Right lobe of liver (tissue), 6 donors: ENCODE data around the gene PAX2. TPM values are rescaled to one million over a fixed set of nuclear protein-coding genes. Genes with fewer than 3 reads are reported as not detected.

ENCODE experiments used
- ATAC-seq, 4 donors: fragments of 200-7000 bp; cut with Tn5 transposase; one replicate each; pipeline ENCODE4 v1.9.1; 2020; ENCODE audit warnings: mild to moderate bottlenecking in 4 of 4, moderate library complexity in 4 of 4
- DNase-seq, 3 donors: peaks; one replicate each; pipeline ENCODE4 v3.0.0-alpha.2; 2020
- H3K27ac ChIP-seq, 3 donors: fragments of 200-600 bp; one replicate each; pipeline ENCODE4 v1.8.0; 2022
- H3K27me3 ChIP-seq, 2 donors: fragments of 200-600 bp; one replicate each; pipeline ENCODE4 v1.8.0; 2022
- H3K36me3 ChIP-seq, 4 donors: fragments of 200-600 bp; sonication (generic) in 1 of 4; one replicate each; pipeline versions ENCODE4 v1.5.1 to v1.8.0; 2017 to 2022; ENCODE audit warnings: control low read depth in 1 of 4
- H3K4me1 ChIP-seq, 4 donors: fragments of 200-600 bp; sonication (generic) in 1 of 4; one replicate each; pipeline versions ENCODE4 v1.5.1 to v1.8.0; 2017 to 2022; ENCODE audit warnings: control low read depth in 1 of 4
- H3K4me3 ChIP-seq, 3 donors: fragments of 200-600 bp; one replicate each; pipeline ENCODE4 v1.8.0; 2022
- H3K9me3 ChIP-seq, 4 donors: fragments of 200-600 bp; sonication (generic) in 1 of 4; one replicate each; pipeline versions ENCODE4 v1.5.1 to v1.8.0; 2017 to 2022; ENCODE audit warnings: control low read depth in 1 of 4
- POLR2A ChIP-seq: fragments of 450-650 bp; IDR thresholded peaks from one replicate; pipeline ENCODE4 v1.6.1; 2017; ENCODE audit warnings: antibody characterized with exemption, mild to moderate bottlenecking
- WGBS: methylation state at CpG from one replicate; pipeline ENCODE4 v1.1.6; 2018; ENCODE audit warnings: low coverage, low lambda C conversion rate; ENCODE audit not compliant: insufficient coverage; ENCODE audit errors: missing lambda C conversion rate; 5-methylcytosine and 5-hydroxymethylcytosine counted together
- intact Hi-C, 2 donors: fragments of 100-400 bp; cut with DNase I; formaldehyde crosslinking; loops; one replicate each; pipeline versions ENCODE4 v1.11.2 to v1.14.1; 2022
- total RNA-seq, 6 experiments: library from RNA; depleted of rRNA in 2 of 6; stranded (reverse); fragments of >200 nt in 2 of 6; fragmentation: NEBNext Ultra II Directional in 3 of 6; extraction: Animal tissue kit (Norgen Biotek cat#: 25700) in 3 of 6; gene quantifications; one replicate each; pipeline versions ENCODE4 v1.1.0 to v1.2.4, GENCODE V29; 2016 to 2023
- TF ChIP-seq, protein P1 (sequence below), 4 donors: fragments of 200-600 bp in 3 of 4; fragments of 450-650 bp in 1 of 4; IDR thresholded peaks; one replicate each; pipeline versions ENCODE4 v1.5.1 to v1.8.0; 2016 to 2022; ENCODE audit warnings: antibody characterized with exemption in 4 of 4, mild to moderate bottlenecking in 2 of 4
- donor health status: DM: no; HTN: yes; CAD: no.
- donor health status: DM: no; HTN: no; CAD: no.
- donor health status: DM: no; HTN: no; CAD: no.
- donor health status: DM: no; HTN: yes; CAD: no.
- donor health status: DM: no; HTN: yes; CAD: no.

PAX2 gene
- total RNA-seq, 6 experiments from 2014 or later: 0.24 TPM; not detected in 5

DNA sequence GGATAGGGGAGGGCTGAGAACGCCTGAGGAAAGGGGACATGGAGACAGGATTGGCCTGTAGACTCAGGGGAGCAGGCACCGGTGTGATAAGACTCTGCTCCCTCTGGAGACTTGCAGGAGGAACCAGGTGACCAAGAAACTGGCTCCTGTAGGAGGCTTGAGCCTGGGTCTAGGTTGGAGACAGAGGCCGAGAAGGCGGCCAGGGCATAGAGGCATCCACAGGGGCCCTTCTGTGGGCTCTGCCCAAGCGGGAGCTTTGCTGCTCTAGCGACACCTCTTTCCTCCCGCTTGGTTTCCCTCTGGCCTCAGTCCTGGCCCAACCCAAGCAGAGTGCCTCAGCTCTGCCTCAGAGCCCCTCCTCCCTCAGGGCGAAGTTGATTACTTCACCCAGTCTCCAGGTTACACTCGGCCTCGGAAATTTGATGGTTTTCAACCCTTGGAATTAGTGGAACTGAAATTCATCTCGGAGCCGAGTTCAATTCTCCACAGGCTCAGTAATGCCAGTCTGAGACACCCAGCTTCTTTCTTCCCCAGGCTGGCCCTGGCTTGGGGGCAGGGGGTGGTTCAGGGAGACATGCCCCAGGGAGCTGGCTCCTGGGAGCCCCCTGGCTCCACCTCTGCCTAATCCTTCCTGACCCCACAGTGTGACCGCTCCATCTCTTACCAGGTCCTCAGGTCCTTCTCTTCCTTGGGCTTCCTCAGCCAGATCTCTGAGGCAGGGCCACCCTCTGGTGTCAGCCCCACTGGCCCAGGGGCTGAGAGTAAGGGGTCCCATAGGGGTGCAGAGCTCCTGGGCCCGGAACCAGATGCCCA is 60.4 kb downstream of the PAX2 start:
- intact Hi-C loops: no loop called here
- Histone ChIP-seq H3K4me3 (no peak overlapping the region), H3K9me3 (no peaks in the 10 kb centered on the region), H3K4me1 (no peaks in the 10 kb centered on the region), H3K27me3 (no peaks in the 10 kb centered on the region), H3K27ac (no peak overlapping the region), H3K36me3 (no peaks in the 10 kb centered on the region)
- no peak for DNase-seq
- TF ChIP-seq POLR2A: no peak
- TF ChIP-seq, protein P1, sequence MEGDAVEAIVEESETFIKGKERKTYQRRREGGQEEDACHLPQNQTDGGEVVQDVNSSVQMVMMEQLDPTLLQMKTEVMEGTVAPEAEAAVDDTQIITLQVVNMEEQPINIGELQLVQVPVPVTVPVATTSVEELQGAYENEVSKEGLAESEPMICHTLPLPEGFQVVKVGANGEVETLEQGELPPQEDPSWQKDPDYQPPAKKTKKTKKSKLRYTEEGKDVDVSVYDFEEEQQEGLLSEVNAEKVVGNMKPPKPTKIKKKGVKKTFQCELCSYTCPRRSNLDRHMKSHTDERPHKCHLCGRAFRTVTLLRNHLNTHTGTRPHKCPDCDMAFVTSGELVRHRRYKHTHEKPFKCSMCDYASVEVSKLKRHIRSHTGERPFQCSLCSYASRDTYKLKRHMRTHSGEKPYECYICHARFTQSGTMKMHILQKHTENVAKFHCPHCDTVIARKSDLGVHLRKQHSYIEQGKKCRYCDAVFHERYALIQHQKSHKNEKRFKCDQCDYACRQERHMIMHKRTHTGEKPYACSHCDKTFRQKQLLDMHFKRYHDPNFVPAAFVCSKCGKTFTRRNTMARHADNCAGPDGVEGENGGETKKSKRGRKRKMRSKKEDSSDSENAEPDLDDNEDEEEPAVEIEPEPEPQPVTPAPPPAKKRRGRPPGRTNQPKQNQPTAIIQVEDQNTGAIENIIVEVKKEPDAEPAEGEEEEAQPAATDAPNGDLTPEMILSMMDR (IDR thresholded peaks at IDR 0.05): no peak
- 37% methylated on average over 5 of the region's 14 CpGs for WGBS
- ATAC-seq: no peak

DNA sequence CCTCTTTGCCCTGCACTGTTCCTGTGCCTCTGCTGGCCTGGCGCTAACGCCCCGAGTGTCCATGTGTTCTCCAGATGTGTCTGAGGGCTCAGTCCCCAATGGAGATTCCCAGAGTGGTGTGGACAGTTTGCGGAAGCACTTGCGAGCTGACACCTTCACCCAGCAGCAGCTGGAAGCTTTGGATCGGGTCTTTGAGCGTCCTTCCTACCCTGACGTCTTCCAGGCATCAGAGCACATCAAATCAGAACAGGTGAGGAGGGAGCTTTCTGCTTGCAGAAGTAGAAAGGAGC is 60.9 kb downstream of the PAX2 start:
- no CpG with 5 or more reads among the region's 8 CpGs for WGBS
- no peak for TF ChIP-seq POLR2A
- TF ChIP-seq, protein P1 (IDR thresholded peaks at IDR 0.05): no peak
- Histone ChIP-seq H3K9me3 (no peaks in the 10 kb centered on the region), H3K4me1 (no peaks in the 10 kb centered on the region), H3K27ac (no peak overlapping the region), H3K36me3 (no peaks in the 10 kb centered on the region), H3K27me3 (no peaks in the 10 kb centered on the region), H3K4me3 (no peak overlapping the region)
- DNase-seq (no peak), ATAC-seq (no peak)
- intact Hi-C loops: no loop called here

DNA sequence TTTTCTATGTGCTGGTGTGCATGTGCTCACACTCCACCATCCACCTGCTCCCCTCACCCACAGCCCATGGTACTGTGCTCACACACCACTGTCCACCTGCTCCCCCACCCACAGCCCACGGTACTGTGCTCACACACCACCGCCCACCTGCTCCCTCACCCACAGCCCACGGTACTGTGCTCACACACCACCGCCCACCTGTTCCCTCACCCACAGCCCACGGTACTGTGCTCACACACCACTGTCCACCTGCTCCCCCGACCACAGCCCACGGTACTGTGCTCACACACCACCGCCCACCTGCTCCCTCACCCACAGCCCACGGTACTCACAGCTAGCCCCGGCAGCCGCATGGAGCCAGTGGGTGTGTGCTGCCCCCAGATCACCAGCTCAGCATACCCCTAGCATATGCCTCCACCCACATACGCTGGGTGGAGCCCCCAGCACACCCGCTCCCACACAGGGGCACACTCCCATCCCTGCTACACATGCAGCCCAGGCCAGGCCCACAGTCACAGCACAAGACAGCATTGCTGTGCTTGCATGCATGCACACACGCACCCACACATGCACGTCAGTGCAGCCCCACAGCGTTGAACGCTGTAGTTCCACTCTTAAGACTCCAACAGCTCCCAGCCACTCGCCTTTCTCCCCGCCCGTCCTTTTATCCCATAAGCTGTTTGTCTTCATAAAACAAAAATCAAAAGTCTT is 62.0 kb downstream of the PAX2 start:
- TF ChIP-seq, protein P1 (IDR thresholded peaks at IDR 0.05): no peak
- no peak for TF ChIP-seq POLR2A
- H3K27ac ChIP-seq: no peak overlapping the region
- no peaks in the 10 kb centered on the region for H3K4me1 ChIP-seq
- no peak for DNase-seq
- no peaks in the 10 kb centered on the region for H3K9me3 ChIP-seq
- H3K36me3 ChIP-seq: no peaks in the 10 kb centered on the region
- no peaks in the 10 kb centered on the region for H3K27me3 ChIP-seq
- intact Hi-C loops: no loop called here
- H3K4me3 ChIP-seq: no peak overlapping the region
- 55% methylated on average over 18 of the region's 20 CpGs for WGBS
- ATAC-seq: no peak

DNA sequence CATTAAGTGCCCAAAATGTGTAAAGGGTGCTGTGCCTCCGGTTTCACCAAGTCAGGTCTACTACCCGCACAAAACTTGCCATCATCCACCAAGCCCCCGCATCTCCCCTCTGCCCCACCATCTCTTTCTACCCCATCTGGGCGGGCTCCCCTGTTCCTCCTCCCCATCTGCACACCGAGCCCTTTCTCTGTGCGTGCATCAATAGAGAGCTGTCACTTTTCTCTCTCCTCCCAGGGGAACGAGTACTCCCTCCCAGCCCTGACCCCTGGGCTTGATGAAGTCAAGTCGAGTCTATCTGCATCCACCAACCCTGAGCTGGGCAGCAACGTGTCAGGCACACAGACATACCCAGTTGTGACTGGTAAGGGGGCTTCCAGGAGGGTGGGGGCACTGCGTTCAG is 63.5 kb downstream of the PAX2 start:
- no peaks in the 10 kb centered on the region for H3K27me3 ChIP-seq
- intact Hi-C loops: no loop called here

More for the DNA sequence above, 63.5 kb downstream of the PAX2 start:
- Histone ChIP-seq H3K27ac (no peak overlapping the region), H3K36me3 (no peaks in the 10 kb centered on the region), H3K4me1 (no peaks in the 10 kb centered on the region), H3K9me3 (no peaks in the 10 kb centered on the region), H3K4me3 (no peak overlapping the region)
- 51% methylated on average over 5 of the region's 10 CpGs for WGBS
- ATAC-seq (no peak), DNase-seq (no peak)
- TF ChIP-seq, protein P1 (IDR thresholded peaks at IDR 0.05): no peak
- TF ChIP-seq POLR2A: no peak
